Thyroid gland (tissue), 4 donors: ENCODE data around the gene TPCN1. TPM values are rescaled to one million over a fixed set of nuclear protein-coding genes. Genes with fewer than 3 reads are reported as not detected.

Source experiments
- DNase-seq, 2 donors: peaks; one replicate each; pipeline ENCODE4 v3.0.0-alpha.2; 2019
- H3K27ac ChIP-seq, 3 donors: fragments of 200-600 bp; sonication (generic); 1 replicate in 2 of 3; 2 replicates in 1 of 3; pipeline ENCODE4 v1.5.1; 2016 to 2019; ENCODE audit warnings: mild to moderate bottlenecking in 1 of 3, moderate library complexity in 1 of 3
- H3K27me3 ChIP-seq: fragments of 200-600 bp; sonication (generic); one replicate; pipeline ENCODE4 v1.5.1; 2019
- H3K36me3 ChIP-seq, 2 donors: fragments of 200-600 bp; sonication (generic); one replicate each; pipeline ENCODE4 v1.5.1; 2016 to 2019
- H3K4me1 ChIP-seq, 2 donors: fragments of 200-600 bp; sonication (generic); one replicate each; pipeline ENCODE4 v1.5.1; 2017 to 2019
- H3K4me3 ChIP-seq, 3 donors: fragments of 200-600 bp; sonication (generic); replicated peaks in 1 of 3; 1 replicate in 2 of 3; 2 replicates in 1 of 3; pipeline ENCODE4 v1.5.1; 2016; ENCODE audit warnings: mild to moderate bottlenecking in 1 of 3
- H3K9me3 ChIP-seq: fragments of 200-600 bp; sonication (generic); one replicate; pipeline ENCODE4 v1.5.1; 2017
- POLR2A ChIP-seq, 2 donors: fragments of 450-650 bp; IDR thresholded peaks; one replicate each; pipeline ENCODE4 v1.6.1; 2017; ENCODE audit warnings: antibody characterized with exemption in 2 of 2, mild to moderate bottlenecking in 2 of 2, moderate library complexity in 1 of 2
- WGBS, 2 donors: methylation state at CpG; one replicate each; pipeline ENCODE4 v1.1.5; 2017; 5-methylcytosine and 5-hydroxymethylcytosine counted together
- intact Hi-C: fragments of 100-400 bp; cut with DNase I; formaldehyde crosslinking; loops from one replicate; pipeline ENCODE4 v1.15.1; 2023
- total RNA-seq, 4 donors: library from RNA; depleted of rRNA; stranded (reverse); fragments of >200 nt; gene quantifications; one replicate each; pipeline ENCODE4 v1.2.3, GENCODE V29; 2016
- TF ChIP-seq, protein P1 (sequence below), 6 experiments: fragments of 200-600 bp in 3 of 6; fragments of 450-650 bp in 3 of 6; sonication (generic) in 3 of 6; IDR thresholded peaks; one replicate each; pipeline ENCODE4 v1.5.1; 2016 to 2019; ENCODE audit warnings: antibody characterized with exemption in 6 of 6, mild to moderate bottlenecking in 2 of 6, inconsistent platforms in 1 of 6, moderate library complexity in 1 of 6

TPCN1 gene
- total RNA-seq, 4 donors from 2014 or later, result 58.3 to 135 (median 109) TPM

DNA sequence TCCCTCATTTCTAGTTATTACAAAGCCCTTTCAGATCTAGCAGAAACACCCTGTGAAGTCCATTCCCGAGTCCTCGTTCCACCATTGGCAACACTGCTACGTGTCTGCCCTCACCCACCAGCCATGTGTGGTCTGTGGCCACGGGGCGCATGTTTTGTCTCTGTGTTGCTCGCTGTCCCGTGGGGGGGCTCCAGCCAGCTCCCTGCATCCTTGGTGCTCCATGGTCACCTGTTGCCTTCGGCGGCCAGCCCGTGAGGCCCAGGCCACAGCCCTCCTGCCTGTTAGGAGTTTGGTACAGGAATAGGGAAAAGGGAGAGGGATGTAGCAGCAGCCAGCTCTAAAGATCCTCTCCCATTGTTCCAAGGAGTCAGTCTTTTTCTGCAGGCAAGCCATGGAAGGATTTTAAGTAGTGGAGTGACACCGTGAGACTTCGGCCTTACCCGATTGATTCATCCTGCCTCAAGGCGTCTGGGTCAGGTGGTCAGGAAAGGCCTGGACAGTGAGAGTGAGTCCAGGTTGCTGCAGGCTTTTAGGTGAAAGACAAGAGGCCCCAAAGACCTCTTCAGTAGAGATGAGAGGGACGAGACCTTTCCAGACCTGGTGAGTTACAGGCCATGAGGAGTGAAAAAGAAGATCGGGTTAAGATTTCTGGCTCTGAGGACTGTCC, 30.3 kb downstream of the TPCN1 start:
- Histone ChIP-seq H3K9me3 (no peaks in the 10 kb centered on the region), H3K36me3 (peaks cover 3 to 4% of the 10 kb centered on the region in 2 donors), H3K4me3 (no peak overlapping the region), H3K27ac (no peak overlapping the region), H3K27me3 (no peaks in the 10 kb centered on the region), H3K4me1 (peaks cover 19 to 22% of the 10 kb centered on the region in 2 donors)
- WGBS, 2 donors, result 93 to 99% methylated on average over 14 to 16 of the region's 16 CpGs
- DNase-seq, result no peak
- no peak for TF ChIP-seq POLR2A (IDR thresholded peaks at IDR 0.05)
- TF ChIP-seq, protein P1, sequence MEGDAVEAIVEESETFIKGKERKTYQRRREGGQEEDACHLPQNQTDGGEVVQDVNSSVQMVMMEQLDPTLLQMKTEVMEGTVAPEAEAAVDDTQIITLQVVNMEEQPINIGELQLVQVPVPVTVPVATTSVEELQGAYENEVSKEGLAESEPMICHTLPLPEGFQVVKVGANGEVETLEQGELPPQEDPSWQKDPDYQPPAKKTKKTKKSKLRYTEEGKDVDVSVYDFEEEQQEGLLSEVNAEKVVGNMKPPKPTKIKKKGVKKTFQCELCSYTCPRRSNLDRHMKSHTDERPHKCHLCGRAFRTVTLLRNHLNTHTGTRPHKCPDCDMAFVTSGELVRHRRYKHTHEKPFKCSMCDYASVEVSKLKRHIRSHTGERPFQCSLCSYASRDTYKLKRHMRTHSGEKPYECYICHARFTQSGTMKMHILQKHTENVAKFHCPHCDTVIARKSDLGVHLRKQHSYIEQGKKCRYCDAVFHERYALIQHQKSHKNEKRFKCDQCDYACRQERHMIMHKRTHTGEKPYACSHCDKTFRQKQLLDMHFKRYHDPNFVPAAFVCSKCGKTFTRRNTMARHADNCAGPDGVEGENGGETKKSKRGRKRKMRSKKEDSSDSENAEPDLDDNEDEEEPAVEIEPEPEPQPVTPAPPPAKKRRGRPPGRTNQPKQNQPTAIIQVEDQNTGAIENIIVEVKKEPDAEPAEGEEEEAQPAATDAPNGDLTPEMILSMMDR (IDR thresholded peaks at IDR 0.05), result no peak
- intact Hi-C loops, result no loop called here

DNA sequence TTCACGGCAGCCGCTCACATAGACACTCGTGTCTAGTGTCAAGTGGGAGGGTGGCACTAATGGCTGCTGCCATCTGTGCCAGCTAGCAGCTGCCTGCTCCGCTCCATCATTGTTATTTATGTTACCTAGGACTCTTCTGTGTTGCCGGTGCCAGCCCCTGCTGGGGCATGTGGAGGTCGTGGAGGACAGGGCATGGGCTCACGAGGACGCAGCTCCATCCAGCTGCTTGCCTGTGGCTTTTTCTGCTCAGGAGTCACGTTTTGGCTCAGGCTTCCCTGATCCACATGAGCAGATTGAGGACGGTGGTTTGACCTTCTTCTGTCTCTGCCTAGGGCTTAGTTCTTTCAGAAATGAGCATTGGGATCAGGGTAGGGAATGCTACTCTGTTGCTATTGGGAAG, 31.2 kb downstream of the TPCN1 start:
- DNase-seq, result no peak
- WGBS, 2 donors, result 89 to 93% methylated on average over 10 of the region's 10 CpGs
- H3K36me3 ChIP-seq, result peaks cover 3 to 4% of the 10 kb centered on the region in 2 donors

DNA sequence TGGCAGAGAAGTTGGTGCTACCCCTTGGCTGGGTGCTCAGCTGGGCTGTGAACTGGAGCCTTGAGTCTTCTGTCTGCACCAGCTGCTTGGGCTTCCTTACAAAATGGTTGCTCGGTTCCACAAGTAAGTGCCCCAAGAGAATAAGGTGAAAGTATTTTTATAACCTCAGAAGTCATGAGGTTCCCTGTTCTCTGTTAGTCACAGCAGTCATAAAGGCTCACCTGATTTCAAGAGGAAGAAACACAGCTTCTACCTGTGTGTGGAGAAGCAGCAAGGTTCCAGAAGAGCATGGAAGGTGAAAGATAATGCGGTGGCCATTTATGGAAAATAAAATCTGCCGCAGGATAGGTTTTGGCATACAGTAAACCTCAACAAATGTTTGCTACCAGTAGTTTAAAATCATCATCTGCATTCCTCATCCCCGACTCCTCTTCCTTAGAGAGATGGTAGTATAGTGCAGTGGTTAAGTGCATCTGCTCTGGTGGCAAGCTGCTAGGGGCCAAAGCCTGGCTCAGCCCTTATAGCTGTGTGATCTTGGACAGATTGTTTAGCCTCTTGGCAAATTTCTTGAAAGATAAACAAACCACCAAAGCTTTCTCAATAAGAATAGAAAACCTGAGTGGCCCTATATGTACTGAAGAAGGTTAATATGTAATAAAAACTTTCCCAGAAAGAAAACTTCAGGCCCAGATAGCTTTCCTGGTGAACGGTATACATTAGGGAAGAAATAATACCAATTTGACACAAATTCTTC, 32.4 kb downstream of the TPCN1 start:
- Histone ChIP-seq H3K9me3 (no peaks in the 10 kb centered on the region), H3K4me1 (peaks cover 4% of the 10 kb centered on the region in 2 donors), H3K27me3 (no peaks in the 10 kb centered on the region), H3K27ac (no peak overlapping the region), H3K36me3 (peaks cover 3 to 4% of the 10 kb centered on the region in 2 donors), H3K4me3 (no peak overlapping the region)
- 95 to 99% methylated on average over 5 of the region's 5 CpGs for WGBS, 2 donors
- intact Hi-C loops, result no loop called here
- DNase-seq, result no peak
- TF ChIP-seq, protein P1 (IDR thresholded peaks at IDR 0.05), result no peak
- no peak for TF ChIP-seq POLR2A (IDR thresholded peaks at IDR 0.05)

More for the DNA sequence above, 31.2 kb downstream of the TPCN1 start:
- intact Hi-C loops, result no loop called here
- Histone ChIP-seq H3K27ac (peak overlapping the region in 1 of 3 donors; percentile 13), H3K9me3 (no peaks in the 10 kb centered on the region), H3K4me3 (no peak overlapping the region), H3K27me3 (no peaks in the 10 kb centered on the region), H3K4me1 (peaks cover 10 to 12% of the 10 kb centered on the region in 2 donors)
- TF ChIP-seq, protein P1 (IDR thresholded peaks at IDR 0.05), result no peak
- no peak for TF ChIP-seq POLR2A (IDR thresholded peaks at IDR 0.05)

DNA sequence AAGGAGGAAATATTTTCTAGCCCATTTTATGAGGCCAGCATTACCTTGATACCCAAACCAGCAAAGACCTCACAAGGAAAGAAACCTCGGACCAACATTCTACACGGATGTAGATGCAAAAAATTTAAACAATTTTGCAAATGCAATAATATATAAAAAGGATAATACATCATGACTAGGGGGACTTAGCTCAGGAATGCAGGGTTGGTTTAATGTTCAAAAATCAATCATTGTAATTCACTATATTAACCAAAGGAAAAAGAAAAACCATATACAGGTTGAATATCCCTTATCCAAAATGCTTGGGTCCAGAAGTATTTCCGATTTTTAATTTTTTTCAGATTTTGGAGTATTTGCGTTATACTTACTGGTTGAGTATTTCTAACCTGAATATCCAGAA, 33.0 kb downstream of the TPCN1 start:
- Histone ChIP-seq H3K4me3 (no peak overlapping the region), H3K36me3 (peaks cover 3 to 4% of the 10 kb centered on the region in 2 donors), H3K9me3 (no peaks in the 10 kb centered on the region), H3K4me1 (peaks cover 10% of the 10 kb centered on the region in 2 donors), H3K27ac (no peak overlapping the region), H3K27me3 (no peaks in the 10 kb centered on the region)
- intact Hi-C loops, result no loop called here
- no peak for DNase-seq
- no peak for TF ChIP-seq POLR2A (IDR thresholded peaks at IDR 0.05)
- TF ChIP-seq, protein P1 (IDR thresholded peaks at IDR 0.05), result no peak
- WGBS, 2 donors, result 97% methylated on average over 4 of the region's 4 CpGs

DNA sequence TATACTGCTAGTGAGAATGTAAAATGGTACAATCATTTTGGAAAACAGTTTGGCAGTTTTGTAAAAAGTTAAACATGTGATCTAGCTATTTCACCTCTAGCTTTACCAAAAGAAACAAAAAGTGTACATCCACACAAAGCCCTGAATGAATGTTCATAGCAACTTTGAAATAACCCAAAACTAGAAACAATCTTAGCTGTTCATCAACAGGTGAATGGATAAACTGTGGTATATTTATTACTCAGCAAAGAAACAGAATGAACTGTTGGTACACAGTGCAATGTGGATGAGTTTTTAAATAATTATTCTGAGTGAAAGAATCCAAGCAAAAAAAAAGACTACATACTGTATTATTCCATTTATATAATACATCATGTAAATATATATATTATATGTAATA, 36.3 kb downstream of the TPCN1 start:
- Histone ChIP-seq H3K27ac (peak overlapping the region in 2 of 3 donors; percentile 74 to 76), H3K4me3 (no peak overlapping the region), H3K9me3 (no peaks in the 10 kb centered on the region), H3K27me3 (no peaks in the 10 kb centered on the region), H3K36me3 (peaks cover under 1 to 3% of the 10 kb centered on the region in 2 donors), H3K4me1 (peaks cover 40 to 42% of the 10 kb centered on the region in 2 donors)
- TF ChIP-seq, protein P1 (IDR thresholded peaks at IDR 0.05), result no peak
- no peak for TF ChIP-seq POLR2A (IDR thresholded peaks at IDR 0.05)
- intact Hi-C loops, result no loop called here
- no peak for DNase-seq
